ENCODE data around the gene PLEKHA1.

Gene PLEKHA1

DNA sequence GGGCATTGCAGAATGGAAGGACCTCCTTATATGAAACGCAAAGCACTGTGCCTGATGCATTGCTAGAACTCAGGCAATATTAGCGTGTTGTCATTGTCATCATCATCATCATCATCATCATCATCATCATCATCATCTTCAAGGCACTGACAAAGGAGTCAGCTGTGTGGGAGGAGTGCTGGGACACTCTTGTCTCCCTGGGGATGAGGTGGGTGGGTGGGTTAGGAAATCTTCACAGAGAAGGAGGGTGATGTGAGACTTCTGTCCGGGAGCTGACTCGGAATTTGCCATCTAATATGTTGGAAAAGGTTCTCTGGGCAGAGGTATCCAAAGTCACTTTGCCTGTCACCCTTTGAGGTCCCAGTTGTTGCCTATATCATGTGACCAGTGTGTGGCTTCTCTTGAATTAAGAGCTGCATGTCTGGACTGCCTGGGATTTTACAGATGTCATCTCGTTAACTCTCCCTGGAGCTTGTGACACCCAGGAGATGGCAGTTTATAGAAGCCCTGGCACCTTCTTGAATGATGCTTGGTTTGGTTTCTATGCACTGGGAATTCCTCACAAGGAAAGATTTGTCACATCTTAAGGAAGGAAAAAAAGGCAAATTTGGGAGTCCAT lies 93.9 kb downstream of the PLEKHA1 start:
- no peak overlapping the region for H3K27ac ChIP-seq
- TF ChIP-seq, protein P1, sequence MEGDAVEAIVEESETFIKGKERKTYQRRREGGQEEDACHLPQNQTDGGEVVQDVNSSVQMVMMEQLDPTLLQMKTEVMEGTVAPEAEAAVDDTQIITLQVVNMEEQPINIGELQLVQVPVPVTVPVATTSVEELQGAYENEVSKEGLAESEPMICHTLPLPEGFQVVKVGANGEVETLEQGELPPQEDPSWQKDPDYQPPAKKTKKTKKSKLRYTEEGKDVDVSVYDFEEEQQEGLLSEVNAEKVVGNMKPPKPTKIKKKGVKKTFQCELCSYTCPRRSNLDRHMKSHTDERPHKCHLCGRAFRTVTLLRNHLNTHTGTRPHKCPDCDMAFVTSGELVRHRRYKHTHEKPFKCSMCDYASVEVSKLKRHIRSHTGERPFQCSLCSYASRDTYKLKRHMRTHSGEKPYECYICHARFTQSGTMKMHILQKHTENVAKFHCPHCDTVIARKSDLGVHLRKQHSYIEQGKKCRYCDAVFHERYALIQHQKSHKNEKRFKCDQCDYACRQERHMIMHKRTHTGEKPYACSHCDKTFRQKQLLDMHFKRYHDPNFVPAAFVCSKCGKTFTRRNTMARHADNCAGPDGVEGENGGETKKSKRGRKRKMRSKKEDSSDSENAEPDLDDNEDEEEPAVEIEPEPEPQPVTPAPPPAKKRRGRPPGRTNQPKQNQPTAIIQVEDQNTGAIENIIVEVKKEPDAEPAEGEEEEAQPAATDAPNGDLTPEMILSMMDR (conservative IDR thresholded peaks at IDR 0.05), result no peak

DNA sequence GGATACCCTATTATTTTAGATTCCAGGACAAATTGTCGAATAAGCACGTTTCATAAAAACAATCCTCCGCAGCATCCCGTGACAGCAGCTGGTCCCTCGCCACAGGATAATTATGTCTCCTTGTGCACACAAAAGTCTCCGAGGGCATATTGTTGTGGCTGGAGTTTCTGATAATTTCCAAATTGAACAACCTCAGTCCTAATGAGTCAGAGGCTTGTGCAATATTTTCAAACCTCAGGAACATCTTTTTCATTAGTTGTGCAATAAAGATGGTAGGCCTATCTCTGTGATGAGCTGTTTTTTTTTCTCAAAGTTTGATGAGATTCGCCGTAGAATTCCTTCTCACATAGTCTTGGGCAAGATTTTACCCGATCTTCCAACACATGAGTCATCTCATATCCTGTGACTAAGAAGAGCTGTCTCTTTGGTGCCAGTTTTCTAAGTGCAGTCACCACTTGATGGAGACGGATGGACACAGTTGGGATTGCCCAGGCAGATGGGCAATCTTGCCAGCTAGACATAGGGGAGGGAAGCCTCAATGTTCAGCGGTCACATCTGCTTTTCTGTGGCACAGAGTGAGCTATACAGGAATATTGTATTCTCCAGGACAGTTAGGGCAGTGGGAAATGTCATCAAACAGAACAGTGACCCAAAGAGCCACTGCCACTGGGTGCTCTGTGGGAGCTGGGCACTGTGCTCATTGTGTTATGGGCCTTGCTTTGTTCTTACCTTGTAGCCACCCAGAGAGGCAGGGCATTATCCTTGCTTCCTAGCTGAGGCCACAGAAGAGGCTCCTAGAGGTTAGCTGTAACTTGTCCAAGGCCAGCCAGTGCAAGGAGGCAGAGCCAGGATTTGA lies 94.6 kb downstream of the PLEKHA1 start:
- TF ChIP-seq, protein P1 (conservative IDR thresholded peaks at IDR 0.05), result no peak
- no peak overlapping the region for H3K27ac ChIP-seq

DNA sequence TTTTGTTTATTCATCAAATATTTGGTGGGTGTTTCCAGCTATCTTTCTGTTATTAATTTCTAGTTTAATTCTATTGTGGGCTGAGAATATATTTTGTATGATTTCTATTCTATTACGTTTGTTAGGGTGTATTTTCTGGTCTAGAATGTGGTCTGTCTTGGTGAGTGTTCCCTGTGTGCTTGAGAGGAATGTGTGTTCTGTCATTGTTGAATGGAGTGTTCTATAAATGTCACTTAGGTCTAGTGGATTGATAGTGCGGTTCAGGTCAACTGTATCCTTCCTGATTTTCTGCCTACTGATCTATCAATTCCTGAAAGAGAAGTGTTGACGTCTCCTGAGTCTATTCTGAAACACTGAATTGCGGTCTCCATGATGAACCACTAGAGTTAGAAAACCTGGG lies 95.3 kb downstream of the PLEKHA1 start:
- no peak overlapping the region for H3K27ac ChIP-seq
- TF ChIP-seq, protein P1 (conservative IDR thresholded peaks at IDR 0.05), result no peak

DNA sequence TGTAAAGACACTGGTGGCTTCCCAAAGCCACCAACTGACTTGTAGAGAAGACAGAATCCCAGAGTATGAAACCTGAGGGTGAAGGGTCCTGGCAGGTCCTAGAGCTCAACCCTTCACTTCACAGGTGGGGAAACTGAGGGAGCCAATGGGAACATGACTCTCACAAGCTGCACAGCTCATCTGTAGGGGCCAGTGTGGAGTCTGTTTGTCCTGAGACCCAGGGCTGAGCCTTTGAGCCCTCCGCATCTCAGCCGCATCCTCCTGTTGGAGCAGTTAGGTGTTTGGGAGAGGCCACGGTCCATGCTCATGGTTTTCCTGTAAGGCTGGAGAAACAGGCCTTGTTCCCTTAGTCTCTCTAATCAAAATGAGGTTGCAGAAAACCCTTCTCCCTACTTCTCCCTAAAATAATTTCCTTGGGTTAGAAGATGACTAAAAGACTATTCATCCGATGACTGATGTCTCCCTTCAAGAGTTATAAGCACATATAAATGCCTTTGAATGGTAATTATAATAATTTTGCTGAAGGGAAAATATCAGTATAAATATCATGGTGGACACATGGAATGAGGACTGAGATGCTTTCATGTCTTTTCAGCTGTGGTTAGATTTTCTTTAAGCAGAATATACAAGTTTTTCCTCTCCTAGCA lies 97.1 kb downstream of the PLEKHA1 start:
- TF ChIP-seq, protein P1 (conservative IDR thresholded peaks at IDR 0.05), result no peak
- H3K27ac ChIP-seq, result no peak overlapping the region

DNA sequence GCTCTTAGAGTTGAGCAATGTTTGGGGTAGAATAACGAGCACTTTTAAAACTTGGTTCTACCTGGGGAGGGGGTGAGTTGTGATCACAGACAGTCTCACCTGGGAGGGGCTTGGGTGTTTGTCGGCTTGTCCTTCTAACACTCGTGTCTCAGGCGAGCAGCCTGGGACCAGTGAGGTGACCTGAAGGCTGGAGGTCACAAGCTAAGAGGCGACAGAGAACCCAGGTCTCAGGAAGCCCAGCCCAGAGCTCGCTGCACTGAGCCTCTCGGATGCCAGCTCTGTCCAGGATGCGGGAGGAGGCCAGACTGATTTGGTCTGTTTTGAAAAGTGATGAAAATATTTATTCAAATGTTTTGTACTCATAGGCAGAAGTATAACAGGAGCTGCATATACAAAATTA lies 98.6 kb downstream of the PLEKHA1 start:
- H3K27ac ChIP-seq, result no peak overlapping the region
- TF ChIP-seq, protein P1 (conservative IDR thresholded peaks at IDR 0.05), result no peak

DNA sequence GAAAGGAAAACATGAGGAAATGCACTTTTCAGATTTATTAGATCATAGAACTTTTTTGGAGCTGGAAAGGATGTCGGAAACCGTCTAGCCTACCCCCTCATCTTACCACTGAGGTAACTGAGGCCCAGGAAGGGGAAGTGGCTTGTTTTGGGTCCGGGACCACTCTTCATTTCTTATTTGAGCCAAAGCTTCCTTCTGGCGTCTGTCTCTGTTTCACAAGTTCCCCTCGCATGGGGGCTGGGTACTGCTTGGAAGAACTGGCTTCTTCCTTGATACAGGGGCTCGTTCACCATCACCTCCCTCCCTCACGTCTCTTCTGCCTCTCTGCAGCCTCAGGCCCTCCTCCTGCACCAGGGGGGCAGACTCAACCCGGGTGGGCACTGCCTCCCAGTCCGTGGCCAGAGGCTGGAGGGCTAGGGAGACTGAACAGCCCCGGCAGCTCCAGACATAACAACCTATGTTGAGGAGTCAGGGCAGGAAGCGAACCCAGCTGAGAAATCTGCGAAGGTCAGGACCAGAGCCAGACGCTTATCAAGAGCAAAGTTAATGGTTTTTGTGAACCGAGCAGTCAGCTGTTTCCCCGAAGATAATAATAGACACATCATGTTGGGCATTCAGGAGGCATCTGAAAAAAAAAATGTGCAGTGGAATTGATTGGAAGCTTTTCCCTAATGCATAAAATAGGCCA lies 99.8 kb downstream of the PLEKHA1 start:
- TF ChIP-seq, protein P1 (conservative IDR thresholded peaks at IDR 0.05), result no peak
- no peak overlapping the region for H3K27ac ChIP-seq

DNA sequence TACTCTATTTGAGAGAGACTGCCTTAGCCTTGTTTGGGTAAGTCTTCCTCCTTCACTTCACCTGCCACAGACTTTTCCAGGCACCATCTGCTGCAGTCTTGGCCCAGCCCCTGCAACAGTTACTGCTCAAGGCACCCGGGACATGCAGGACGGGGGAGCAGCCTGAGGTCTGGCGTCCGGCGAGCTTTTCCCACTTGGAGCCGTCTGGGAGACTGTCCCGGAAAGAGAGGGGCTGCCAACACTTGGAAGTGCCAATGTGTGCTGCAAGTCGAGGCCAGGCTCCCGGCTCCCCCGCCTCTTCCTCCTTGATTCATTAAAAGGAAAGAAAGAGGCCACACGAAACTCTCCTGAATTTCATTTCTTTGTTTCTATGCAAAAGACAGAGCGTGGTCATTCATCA lies 100.6 kb downstream of the PLEKHA1 start:
- H3K27ac ChIP-seq, result no peak overlapping the region
- TF ChIP-seq, protein P1 (conservative IDR thresholded peaks at IDR 0.05), result no peak

Measured in VCaP (cell line).